ENCODE results near the gene CELF4. TPM values are rescaled to one million over a fixed set of nuclear protein-coding genes. Genes with fewer than 3 reads are reported as not detected.

CELF4 gene
- total RNA-seq, 4 donors from 2014 or later, result not detected

GRCh38 chr18:37383036-37383785 lies 182.4 kb downstream of the CELF4 start:
- H3K9me3 ChIP-seq, result peaks cover 0 to 22% (median 0%) of the 10 kb centered on the region in 4 donors

DNA sequence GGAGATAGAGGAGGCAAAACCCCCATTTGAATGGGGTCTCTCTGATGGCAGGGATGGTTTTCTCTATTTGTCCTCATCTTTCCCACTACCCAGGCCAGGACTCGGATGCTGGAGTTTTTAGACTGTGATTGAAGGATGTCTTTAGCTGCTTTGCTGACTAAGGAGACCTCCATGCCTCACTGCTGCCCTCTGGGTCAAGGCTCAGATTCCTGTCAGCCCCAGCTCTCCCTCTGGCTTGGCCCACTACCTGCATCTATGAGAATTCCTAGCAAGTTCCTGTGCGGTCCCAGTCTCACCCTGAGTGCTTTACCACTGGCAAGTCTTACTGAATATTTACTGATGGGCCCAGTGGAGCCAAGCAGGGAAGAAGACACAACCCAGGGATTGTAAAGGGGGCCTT lies 184.0 kb downstream of the CELF4 start:
- H3K4me3 ChIP-seq, result no peak overlapping the region
- H3K9me3 ChIP-seq, result peaks cover 0 to 6% (median 0%) of the 10 kb centered on the region in 4 donors
- TF ChIP-seq, protein P1, sequence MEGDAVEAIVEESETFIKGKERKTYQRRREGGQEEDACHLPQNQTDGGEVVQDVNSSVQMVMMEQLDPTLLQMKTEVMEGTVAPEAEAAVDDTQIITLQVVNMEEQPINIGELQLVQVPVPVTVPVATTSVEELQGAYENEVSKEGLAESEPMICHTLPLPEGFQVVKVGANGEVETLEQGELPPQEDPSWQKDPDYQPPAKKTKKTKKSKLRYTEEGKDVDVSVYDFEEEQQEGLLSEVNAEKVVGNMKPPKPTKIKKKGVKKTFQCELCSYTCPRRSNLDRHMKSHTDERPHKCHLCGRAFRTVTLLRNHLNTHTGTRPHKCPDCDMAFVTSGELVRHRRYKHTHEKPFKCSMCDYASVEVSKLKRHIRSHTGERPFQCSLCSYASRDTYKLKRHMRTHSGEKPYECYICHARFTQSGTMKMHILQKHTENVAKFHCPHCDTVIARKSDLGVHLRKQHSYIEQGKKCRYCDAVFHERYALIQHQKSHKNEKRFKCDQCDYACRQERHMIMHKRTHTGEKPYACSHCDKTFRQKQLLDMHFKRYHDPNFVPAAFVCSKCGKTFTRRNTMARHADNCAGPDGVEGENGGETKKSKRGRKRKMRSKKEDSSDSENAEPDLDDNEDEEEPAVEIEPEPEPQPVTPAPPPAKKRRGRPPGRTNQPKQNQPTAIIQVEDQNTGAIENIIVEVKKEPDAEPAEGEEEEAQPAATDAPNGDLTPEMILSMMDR (IDR thresholded peaks at IDR 0.05), result no peak
- TF ChIP-seq EP300 (IDR thresholded peaks at IDR 0.05) (no peak), POLR2A (IDR thresholded peaks at IDR 0.05) (no peak)
- no peaks in the 10 kb centered on the region for H3K4me1 ChIP-seq
- WGBS, 2 donors, result 59 to 62% methylated on average over 2 of the region's 2 CpGs
- H3K27me3 ChIP-seq, result no peaks in the 10 kb centered on the region
- DNase-seq (ENCODE audit: low spot score in 2 of 2), result no peak
- no peak overlapping the region for H3K27ac ChIP-seq
- no peaks in the 10 kb centered on the region for H3K36me3 ChIP-seq

More at GRCh38 chr18:37383036-37383785, 182.4 kb downstream of the CELF4 start:
- Histone ChIP-seq H3K4me3 (no peak overlapping the region), H3K27me3 (no peaks in the 10 kb centered on the region), H3K4me1 (no peaks in the 10 kb centered on the region), H3K36me3 (no peaks in the 10 kb centered on the region), H3K27ac (no peak overlapping the region)
- WGBS, 2 donors, result 45 to 55% methylated on average over 8 of the region's 8 CpGs
- DNase-seq (ENCODE audit: low spot score in 2 of 2), result no peak
- TF ChIP-seq EP300 (IDR thresholded peaks at IDR 0.05) (no peak), POLR2A (IDR thresholded peaks at IDR 0.05) (no peak)
- TF ChIP-seq, protein P1 (IDR thresholded peaks at IDR 0.05), result no peak

- Histone ChIP-seq H3K27me3 (no peaks in the 10 kb centered on the region), H3K4me3 (no peak overlapping the region), H3K4me1 (no peaks in the 10 kb centered on the region), H3K27ac (no peak overlapping the region), H3K9me3 (peaks cover 0 to 4% (median 0%) of the 10 kb centered on the region in 4 donors), H3K36me3 (no peaks in the 10 kb centered on the region)
- TF ChIP-seq EP300 (IDR thresholded peaks at IDR 0.05), result no peak
- TF ChIP-seq, protein P1 (IDR thresholded peaks at IDR 0.05), result no peak
- TF ChIP-seq POLR2A (IDR thresholded peaks at IDR 0.05), result no peak
- no peak for DNase-seq (ENCODE audit: low spot score in 2 of 2)
Measured at GRCh38 chr18:37380546-37381110, 185.0 kb downstream of the CELF4 start.

GRCh38 chr18:37378336-37379010 lies 187.1 kb downstream of the CELF4 start:
- Histone ChIP-seq H3K36me3 (no peaks in the 10 kb centered on the region), H3K27me3 (no peaks in the 10 kb centered on the region), H3K4me3 (no peak overlapping the region), H3K4me1 (no peaks in the 10 kb centered on the region), H3K9me3 (no peaks in the 10 kb centered on the region), H3K27ac (no peak overlapping the region)
- TF ChIP-seq EP300 (IDR thresholded peaks at IDR 0.05) (no peak), POLR2A (IDR thresholded peaks at IDR 0.05) (no peak)
- TF ChIP-seq, protein P1 (IDR thresholded peaks at IDR 0.05), result no peak
- 57 to 62% methylated on average over 10 to 11 of the region's 11 CpGs for WGBS, 2 donors
- no peak for DNase-seq (ENCODE audit: low spot score in 2 of 2)

DNA sequence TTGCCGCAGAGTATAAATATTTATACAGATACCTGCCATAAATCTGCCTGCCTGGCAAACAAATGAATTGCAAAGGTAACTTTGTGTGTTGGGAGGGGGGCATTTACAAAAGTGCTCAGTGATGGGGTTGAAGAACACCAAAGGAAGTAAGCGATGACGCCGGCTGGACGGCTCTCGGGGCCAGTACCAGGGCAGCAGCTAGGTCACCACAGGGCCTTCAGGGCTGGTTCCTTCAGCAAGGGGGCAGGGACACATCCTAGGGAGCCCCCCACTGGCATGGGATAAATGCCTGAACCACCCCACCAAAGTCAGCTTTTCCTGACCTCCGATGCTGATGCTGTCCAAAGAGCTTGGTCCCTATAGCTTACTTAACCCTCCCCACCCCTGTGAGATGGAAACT lies 190.4 kb downstream of the CELF4 start:
- Histone ChIP-seq H3K27ac (no peak overlapping the region), H3K4me1 (no peaks in the 10 kb centered on the region), H3K9me3 (no peaks in the 10 kb centered on the region), H3K4me3 (no peak overlapping the region), H3K36me3 (no peaks in the 10 kb centered on the region), H3K27me3 (no peaks in the 10 kb centered on the region)
- TF ChIP-seq POLR2A (IDR thresholded peaks at IDR 0.05) (no peak), EP300 (IDR thresholded peaks at IDR 0.05) (no peak)
- TF ChIP-seq, protein P1 (IDR thresholded peaks at IDR 0.05), result no peak
- WGBS, 2 donors, result 70 to 73% methylated on average over 6 to 7 of the region's 7 CpGs
- DNase-seq (ENCODE audit: low spot score in 2 of 2), result no peak
